NCI-H128 (cell line): ENCODE results near the gene CDRT15.
"Not testable (repeated sequence)": the region's sequence is repeated elsewhere in the genome, so short reads cannot be mapped to it uniquely, and the experiment has no call there.

ENCODE experiments used
- DNase-seq: peaks from one replicate; lab custom pipeline; 2025; ENCODE audit not compliant: unreplicated experiment; lab: John Stamatoyannopoulos, UW

Gene CDRT15

DNA sequence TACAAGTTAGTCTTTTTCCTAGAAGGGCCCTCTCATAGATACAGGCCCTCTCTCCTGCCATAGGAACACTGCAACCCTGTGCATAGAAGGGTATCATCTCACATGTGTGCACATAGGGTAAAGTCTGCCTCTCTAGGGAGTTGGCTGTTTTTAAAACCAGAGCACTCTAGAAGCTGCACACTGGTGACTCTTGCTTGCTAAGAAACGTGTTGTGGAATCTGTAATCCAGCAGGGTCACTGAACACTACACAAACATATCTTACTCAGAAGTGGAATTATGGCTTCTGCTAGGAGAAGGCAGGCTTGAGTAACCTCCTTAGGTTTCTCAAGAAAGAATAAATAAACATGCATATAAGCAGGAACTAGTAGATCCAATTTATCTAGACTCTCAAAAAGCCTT is 45.9 kb downstream of the CDRT15 start:
- not testable (repeated sequence) for DNase-seq

DNA sequence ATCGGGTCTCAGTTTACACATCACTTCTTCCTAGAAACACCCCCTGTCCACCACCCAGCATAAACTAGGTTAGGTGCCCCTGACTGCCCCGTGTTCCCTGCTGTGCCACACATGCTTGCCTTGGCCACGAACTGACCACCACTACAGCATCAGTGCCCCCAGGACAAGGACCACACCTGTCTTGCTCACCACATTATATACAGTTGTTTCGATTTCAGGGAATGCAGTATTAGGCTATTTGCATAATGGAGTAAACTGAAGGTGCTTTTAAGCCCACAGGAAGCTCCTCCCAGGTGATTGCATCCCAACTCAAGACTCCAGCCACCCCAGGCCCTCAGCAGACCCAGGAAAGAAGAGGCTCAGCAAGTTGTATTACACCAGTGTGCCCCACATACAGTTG is 50.2 kb downstream of the CDRT15 start:
- DNase-seq, result not testable (repeated sequence)
